ENCODE measurements around the gene SNRPF.
"Not testable (repeated sequence)": the region's sequence is repeated elsewhere in the genome, so short reads cannot be mapped to it uniquely, and the experiment has no call there.

SNRPF gene

DNA sequence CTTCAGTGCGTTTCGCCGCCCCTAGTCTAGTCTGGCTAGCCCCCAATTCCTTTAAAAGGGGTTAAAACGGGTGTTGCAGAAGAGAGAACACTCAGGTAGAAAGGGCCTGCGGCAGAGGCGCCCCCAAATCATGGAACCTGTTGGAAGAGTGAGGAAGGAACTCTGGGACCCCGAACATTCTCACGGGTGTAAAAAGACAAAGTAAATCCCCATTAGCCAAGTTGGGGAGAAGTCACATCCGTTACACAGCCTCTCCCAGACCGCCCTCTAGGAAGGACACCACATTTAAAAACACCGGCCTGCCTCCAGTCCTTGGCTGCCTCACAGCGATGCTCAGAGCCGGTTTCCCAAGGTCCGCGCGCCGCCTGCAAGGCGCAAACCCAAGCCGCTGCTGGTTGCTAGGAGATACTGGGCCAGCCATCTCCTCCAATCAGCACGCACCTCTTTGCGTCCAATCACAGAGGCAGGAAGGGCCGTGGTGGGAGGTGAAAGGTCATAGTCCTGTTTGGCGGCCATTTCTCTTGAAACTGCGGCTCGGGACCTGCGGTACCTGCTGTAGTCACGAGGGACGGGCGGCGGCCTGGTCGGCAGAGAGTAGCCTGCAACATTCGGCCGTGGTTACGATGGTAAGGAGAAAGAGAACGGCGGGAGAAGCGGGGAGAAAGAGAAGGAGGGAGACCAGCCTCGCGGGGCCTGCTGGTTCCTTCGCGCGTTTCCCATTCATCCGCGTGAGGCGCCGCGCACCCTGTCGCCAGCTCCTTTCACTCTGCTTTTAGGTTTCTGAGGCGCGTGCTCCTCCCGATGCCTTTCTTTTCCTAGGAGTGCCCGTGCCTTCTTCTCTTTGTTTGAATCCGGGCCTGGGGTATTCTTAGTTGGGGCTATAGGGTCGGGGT lies at the start of gene SNRPF:
Gene SNRPF, plus strand, starts transcription at position 502 of the 893 bp plus-strand sequence. Its CDS starts 122 bp downstream, at position 624.
- in situ Hi-C loops (cut with MboI; ENCODE audit: low pct_unique_long_range_greater_than_20kb, low sequenced_read_pairs), result no loop called here
- peak; percentile 97 for DNase-seq

DNA sequence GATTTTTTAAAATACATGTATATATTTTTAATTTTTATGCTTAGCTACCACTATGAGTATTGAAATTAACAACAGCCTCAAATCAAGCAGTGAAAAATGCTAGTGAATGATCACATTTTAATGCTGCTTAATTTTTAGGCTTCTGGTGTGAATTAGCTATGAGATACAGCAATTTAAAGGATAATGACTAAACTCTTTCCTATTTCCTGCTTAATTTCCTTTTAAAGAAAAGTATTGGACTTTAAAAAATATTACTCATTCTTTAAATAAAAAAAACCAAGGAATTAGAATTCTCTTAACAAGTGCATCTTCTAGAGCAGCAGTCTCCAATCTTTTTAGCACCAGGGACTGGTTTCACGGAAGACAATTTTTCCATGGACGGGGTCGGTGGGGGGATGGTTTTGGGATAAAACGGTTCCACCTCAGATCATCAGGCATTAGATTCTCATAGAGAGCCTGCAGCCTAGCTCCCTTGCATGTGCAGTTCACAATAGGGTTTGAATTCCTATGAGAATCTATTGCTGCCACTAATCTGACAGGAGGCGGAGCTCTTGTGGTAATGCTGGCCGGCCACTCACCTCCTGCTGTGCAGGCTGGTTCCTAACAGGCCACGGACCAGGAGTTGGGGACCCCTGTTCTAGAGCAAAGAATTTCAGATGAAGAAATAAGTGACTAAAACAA lies 49.6 kb upstream of the SNRPF start:
- no peak for DNase-seq
- in situ Hi-C loops (cut with MboI; ENCODE audit: low pct_unique_long_range_greater_than_20kb, low sequenced_read_pairs), result no loop called here

DNA sequence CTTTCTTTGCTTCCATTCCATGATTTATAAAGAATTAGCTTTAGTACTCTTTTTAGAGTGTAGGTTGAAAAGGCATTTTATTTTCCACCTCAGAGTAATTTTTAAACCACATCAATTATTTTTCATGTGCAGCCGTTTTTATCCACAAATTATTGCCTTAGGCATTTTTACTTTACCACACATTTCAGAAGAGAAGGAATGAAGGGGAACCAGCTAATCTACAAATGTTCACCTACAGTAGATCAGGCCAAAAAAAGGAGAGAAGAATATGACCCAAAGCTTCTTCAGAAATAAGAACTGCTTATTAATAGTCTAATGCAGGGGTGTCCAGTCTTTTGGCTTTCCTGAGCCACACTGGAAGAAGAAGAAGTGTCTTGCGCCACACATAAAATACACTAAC lies 48.3 kb upstream of the SNRPF start:
- in situ Hi-C loops (cut with MboI; ENCODE audit: low pct_unique_long_range_greater_than_20kb, low sequenced_read_pairs), result no loop called here
- no peak for DNase-seq

DNA sequence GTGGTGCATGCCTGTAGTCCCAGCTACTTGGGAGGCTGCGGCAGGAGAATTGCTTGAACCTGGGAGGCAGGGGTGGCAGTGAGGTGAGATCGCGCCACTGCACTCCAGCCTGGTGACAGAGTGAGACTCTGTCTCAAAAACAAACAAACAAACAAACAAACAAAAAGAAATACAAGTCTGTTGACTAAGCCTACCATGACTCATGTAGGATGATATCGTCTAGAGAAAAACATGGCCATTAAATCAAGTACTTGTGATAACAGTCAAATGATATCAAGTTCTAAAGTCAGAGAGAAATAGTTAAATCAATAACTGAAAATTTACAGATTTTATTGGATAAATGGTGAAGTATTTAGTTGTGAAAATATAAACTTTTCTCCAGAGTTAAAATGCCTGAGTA lies 46.6 kb upstream of the SNRPF start:
- in situ Hi-C loops (cut with MboI; ENCODE audit: low pct_unique_long_range_greater_than_20kb, low sequenced_read_pairs); DNase-seq: not testable (repeated sequence)

DNA sequence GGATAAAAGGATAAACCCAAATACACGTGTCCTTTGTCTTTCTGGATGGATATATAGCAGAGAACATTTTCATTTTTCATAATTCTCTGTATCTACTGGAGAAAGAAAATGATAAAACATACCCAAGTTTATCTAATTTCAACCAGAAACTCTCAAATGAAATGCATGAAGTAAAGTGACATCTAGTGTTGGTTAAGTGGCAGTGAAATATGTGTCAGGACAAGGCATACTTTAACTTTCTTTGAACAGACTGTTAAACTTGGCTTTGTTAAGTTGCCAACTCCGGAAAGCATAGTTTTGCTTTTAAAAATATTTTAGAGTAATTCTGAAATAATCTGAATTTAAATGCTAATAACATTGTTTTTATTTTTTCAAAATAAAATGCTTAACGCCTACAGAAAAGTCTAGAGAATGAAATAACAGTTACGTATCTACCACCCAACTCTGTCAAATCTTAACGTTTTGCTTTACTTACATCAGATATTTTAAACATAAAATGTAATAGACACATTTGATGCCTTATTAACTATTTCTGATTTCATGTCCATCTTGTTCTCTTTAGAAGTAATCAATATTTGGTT lies 43.0 kb upstream of the SNRPF start:
- in situ Hi-C loops (cut with MboI; ENCODE audit: low pct_unique_long_range_greater_than_20kb, low sequenced_read_pairs), result no loop called here
- peak; percentile 19 for DNase-seq

DNA sequence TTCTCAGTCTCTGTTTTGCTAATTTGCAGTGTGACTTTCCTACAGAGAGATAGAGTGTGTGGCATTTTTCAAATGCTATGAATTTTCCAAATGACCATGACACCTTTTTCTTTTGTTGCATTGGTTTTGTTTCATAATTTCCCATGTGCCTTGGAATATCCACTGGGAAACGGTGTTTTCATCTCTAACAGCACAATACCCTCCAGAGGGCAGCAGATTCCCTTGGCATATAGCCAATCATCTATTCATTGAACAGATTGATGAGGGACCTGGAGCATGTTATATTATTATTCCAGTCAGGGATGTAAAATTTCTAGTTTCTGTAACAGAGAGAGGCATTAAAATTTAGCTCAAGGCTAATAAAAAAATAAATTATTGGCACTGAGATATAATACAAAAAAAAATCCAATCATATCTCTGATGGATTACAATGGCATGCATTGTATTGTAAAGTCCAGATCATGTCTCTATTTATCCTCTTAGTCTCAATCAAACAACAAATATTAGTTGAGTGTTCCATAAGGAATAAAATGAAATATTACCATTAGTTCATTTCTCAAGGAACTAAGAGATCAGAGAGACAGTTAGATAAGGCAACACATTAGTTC lies 38.6 kb upstream of the SNRPF start:
- in situ Hi-C loops (cut with MboI; ENCODE audit: low pct_unique_long_range_greater_than_20kb, low sequenced_read_pairs), result no loop called here
- peak; percentile 31 for DNase-seq

DNA sequence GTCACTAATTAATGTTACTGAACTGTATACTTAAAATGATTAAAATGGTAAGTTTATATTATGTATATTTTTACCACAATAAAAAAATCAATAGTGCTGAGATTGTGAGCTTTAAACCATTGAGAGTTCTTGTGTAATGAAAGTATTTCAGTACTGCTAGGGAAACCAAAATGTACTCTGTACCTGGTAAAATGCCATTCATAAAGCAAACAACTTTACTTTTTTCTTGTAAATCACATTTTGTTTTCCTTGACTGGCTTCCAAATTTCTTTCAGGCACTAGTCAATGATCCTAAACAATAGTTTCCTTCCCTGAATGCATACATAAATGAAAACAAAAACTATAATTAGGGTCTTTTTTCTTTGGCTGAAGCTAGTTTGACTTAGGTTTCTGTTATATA lies 29.4 kb upstream of the SNRPF start:
- no peak for DNase-seq
- in situ Hi-C loops (cut with MboI; ENCODE audit: low pct_unique_long_range_greater_than_20kb, low sequenced_read_pairs), result no loop called here

DNA sequence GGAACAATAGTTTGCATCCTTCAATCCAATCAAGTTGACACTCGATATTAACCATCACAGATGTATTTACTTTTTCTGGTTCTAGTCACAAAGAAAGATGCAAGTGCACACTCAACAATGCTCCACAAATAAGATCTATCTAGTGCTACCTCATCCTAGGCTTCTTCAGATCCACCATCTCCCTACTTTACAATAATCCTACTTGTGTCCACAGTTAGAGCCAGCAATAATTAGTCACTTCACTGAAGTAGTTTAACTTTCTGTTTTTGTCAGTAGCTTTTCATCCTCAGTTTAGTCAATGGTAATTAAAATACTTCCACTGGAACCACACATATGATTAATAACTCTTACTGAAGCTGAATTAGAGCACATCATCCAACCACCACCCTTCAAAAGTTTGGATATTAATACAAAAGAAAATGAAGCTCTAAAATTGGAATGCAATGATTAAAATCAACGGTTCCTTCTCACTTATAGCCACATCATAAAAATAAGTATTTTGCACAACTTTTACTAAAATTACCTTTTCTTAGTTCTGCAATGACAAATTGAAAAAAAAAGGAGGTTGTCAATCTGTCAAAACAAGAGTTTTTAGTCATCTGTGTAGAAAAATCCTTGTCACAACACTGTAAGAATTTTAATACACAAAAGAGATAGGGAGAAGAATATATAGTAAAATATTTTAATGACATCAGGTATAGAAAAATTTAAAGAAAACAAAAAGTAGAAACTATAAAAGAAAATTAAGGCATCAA lies 28.2 kb upstream of the SNRPF start:
- in situ Hi-C loops (cut with MboI; ENCODE audit: low pct_unique_long_range_greater_than_20kb, low sequenced_read_pairs), result no loop called here
- DNase-seq, result no peak

DNA sequence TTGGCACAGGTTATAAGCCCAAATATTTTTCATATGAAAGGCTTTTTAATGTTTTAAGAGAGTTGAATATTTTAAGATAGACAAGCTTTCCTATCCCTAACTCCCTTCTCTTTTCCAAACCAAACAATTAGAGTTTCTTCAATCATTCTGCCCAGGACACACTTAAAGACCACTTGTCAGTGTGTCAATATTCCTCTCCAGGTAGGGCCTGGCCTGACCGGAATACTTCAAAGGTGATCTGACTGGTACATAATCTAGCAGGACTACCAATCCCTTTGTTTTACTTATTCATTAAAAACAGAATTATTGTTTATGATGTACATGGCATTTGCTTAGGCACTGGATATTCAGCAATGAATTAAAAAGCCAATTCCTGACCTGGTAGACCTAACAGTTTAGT lies 24.2 kb upstream of the SNRPF start:
- in situ Hi-C loops (cut with MboI; ENCODE audit: low pct_unique_long_range_greater_than_20kb, low sequenced_read_pairs), result no loop called here
- no peak for DNase-seq

DNA sequence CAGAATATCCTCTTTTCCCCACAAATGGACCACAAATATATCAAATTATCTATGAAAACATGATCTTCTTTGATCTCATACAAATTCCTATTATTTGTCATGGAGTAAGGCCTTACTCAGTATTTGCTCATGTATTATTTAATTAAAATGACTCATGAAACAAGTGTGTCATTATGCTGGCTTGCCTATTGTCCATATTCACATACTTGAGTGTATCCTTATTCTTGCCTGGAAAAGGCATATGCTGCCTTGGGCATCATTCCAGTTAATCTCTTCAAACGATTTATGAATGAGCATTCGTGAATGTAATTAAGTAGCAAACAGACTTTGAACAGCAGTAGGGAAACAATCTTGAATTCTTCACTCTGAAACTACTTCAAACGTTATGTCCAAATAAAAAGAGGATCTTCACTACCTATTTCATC lies 22.6 kb upstream of the SNRPF start:
- in situ Hi-C loops (cut with MboI; ENCODE audit: low pct_unique_long_range_greater_than_20kb, low sequenced_read_pairs), result no loop called here
- no peak for DNase-seq

DNA sequence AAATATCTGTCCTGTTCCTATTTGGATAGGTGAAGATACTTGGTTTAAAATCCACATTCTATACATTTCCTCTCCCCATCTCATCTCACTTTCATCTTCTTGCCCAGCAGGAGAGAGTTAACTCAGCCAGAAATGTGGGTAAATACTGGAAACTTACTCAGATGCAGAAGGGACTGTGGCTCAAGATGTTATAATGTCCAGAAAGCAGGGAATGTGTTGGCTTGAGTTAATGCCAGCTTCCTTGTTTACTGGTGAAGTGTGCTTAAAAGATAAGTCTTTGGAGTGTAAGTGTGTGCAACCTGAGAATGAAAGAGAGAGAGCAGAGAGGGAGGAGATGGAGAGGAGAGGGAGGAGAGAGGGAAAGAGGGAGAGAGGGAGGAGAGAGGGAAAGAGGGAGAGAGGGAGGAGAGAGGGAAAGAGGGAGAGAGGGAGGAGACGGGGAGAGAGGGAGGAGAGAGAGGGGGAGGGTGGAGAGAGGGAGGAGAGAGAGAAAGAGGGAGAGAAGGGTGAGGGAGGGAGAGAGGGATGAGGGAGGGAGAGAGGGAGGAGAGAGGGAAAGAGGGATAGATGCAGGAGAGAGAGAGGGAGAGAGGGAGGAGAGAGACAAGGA lies 22.0 kb upstream of the SNRPF start:
- no peak for DNase-seq
- in situ Hi-C loops (cut with MboI; ENCODE audit: low pct_unique_long_range_greater_than_20kb, low sequenced_read_pairs), result no loop called here

DNA sequence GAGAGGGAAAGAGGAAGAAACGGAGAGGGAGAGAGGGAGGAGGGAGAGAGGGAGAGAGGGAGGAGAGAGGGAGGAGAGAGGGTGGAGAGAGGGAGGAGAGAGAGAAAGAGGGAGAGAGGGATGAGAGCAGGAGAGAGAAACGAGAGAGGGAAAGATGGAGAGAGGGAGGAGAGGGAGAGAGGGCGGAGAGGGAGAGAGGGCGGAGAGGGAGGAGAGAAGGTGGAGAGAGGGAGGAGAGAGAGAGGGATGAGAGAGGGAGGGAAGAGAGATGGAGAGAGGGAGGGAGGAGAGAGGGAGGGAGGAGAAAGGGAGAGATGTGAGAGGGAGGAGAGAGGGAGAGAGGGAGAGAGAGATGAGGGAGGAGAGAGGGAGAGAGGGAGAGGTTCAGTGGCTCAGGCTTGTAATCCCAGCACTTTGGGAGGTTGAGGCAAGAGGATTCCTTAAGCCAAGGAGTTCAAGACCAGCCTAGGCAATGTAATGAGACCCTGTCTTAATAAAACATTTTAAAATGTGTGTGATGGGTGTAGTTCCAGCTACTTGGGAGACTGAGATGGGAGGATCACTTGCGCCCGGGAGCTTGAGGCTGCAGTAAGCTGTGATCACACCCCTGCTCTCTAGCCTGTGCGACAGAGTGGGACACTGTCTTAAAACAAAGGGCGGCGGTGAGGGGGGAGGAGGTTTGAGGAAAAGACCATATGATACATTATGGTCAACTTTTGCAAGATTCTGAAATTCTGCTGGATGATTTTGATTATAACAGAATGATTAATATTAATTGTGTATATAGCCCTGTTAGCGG lies 21.3 kb upstream of the SNRPF start:
- no peak for DNase-seq
- in situ Hi-C loops (cut with MboI; ENCODE audit: low pct_unique_long_range_greater_than_20kb, low sequenced_read_pairs), result no loop called here

DNA sequence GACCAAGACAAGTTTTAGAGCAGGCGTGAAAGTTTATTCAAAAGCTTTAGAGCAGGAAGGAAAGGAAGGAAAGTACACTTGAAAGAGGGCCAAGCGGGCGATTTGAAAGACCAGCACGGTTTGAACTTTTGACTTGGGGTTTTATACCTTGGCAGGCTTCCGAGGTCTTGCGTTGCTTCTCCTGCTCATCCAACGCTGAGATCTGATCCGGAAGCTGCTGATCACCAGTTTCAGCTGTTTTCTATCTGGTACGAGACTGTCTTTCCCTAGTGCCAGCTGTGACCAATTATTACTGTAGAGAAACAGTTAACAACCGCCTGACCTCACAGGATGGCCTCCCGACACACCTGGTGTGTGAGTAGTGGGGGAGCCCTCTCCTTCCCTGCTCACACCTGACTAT lies 20.6 kb upstream of the SNRPF start:
- in situ Hi-C loops (cut with MboI; ENCODE audit: low pct_unique_long_range_greater_than_20kb, low sequenced_read_pairs), result no loop called here
- peak; percentile 36 for DNase-seq

DNA sequence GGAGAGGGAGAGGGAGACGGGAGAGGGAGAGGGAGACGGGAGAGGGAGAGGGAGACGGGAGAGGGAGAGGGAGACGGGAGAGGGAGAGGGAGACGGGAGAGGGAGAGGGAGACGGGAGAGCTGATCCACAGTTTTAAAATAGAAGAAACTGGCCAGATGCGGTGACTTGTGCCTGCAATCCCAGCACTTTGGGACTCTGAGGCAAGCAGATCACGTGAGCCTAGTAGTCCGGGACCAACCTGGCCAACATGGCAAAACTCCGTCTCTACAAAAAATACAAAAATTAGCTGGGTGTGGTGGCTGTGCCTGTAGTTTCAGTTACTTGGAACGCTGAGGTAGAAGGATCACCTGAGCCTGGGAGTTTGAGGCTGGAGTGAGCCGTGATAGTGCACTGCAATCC lies 16.3 kb upstream of the SNRPF start:
- in situ Hi-C loops (cut with MboI; ENCODE audit: low pct_unique_long_range_greater_than_20kb, low sequenced_read_pairs); DNase-seq: not testable (repeated sequence)

DNA sequence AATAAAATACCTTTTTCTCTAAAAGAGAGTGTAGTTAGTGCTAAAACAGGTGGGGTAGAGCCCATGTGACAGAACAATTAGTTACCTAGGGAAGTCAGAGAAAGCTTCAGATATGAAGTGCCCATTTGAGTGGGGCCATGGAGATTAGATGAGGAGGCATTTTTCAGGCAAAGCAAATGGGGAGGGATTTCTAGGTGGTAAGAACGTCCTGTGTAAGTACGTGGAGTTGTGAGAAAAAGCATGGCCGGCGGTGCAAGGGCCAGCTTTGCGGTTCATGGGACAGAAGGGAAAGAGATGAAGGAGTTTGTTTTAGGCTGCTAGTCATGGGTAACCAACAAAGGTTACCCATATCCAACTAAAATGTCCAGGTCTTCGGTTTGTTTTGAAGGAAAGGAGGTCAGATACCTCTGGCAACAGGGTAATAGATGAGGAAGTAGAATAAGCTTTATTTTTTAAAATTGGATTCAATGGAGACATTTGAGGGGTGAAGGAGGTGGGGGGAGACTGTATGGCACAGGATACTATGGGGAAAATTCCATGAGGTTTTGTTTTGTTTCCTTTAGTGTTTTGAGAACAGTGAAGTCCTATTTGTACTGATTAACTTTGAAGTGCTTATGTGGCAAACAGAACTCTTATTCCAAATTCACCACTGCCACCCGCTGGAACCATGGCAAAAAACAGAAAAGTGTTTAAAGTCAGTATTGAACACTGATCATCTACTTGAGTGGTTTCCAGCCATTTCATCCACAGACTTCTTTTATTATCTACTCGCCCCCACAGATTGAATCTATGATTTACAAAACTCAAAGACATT lies 10.0 kb upstream of the SNRPF start:
- DNase-seq, result peak; percentile 32
- in situ Hi-C loops (cut with MboI; ENCODE audit: low pct_unique_long_range_greater_than_20kb, low sequenced_read_pairs), result no loop called here

DNA sequence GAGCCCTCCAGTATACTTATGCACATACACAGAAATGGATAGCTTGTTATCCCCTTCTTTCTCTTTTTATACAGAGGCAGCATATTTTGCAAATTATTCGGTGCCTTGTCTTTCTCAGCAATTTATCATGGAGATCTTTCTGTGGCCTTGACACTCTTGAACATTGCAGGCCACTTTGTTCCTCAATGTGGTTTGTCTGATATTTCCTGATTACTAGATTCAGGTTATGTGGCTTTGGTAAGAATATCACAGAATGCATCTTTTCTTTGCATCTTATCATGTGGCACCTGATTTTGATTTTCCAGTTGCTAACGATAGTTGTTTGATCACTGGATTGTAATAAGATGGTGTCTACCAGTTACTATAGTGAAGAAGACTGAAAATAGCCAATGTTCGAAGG lies 7.1 kb upstream of the SNRPF start:
- in situ Hi-C loops (cut with MboI; ENCODE audit: low pct_unique_long_range_greater_than_20kb, low sequenced_read_pairs), result no loop called here
- DNase-seq, result peak; percentile 36

DNA sequence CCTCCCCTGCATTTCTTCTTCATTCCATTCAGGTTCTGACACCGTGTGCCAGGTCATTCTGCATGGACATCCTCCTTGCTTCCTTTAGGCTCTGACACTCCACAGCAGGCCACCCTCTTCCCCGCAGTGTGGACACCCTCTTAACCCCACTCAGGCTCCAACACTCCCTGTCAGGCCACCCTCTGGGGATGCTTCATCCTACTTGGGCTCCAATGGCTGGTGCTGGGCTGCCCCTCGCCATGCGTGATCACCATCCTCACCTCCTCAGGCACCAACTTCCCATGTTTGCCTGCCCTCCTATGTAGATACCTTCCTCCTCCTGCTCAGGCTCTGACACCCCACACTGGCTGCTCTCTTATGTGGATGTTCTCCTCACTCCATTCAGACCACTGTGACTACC lies 6.6 kb upstream of the SNRPF start:
- no peak for DNase-seq
- in situ Hi-C loops (cut with MboI; ENCODE audit: low pct_unique_long_range_greater_than_20kb, low sequenced_read_pairs), result no loop called here
